HFF-Myc (cell line): ENCODE data around the gene SYNPO2.
"Not testable (repeated sequence)": the region's sequence is repeated elsewhere in the genome, so short reads cannot be mapped to it uniquely, and the experiment has no call there.

ENCODE experiments used
- DNase-seq: peaks from one replicate; pipeline ENCODE4 v3.0.0-alpha.2; 2011; ENCODE audit warnings: low read depth; ENCODE audit errors: extremely low read depth
- H3K4me3 ChIP-seq: replicated peaks from 2 replicates; pipeline ENCODE4 v1.5.1; 2011; ENCODE audit warnings: low read depth, mild to moderate bottlenecking, control low read depth, low read length
- TF ChIP-seq, protein P1 (sequence below): IDR thresholded peaks from 2 replicates; pipeline ENCODE4 v1.5.1; 2012; ENCODE audit warnings: mild to moderate bottlenecking, low read depth, low read length, control low read depth; ENCODE audit errors: missing control alignments

The SYNPO2 gene

DNA sequence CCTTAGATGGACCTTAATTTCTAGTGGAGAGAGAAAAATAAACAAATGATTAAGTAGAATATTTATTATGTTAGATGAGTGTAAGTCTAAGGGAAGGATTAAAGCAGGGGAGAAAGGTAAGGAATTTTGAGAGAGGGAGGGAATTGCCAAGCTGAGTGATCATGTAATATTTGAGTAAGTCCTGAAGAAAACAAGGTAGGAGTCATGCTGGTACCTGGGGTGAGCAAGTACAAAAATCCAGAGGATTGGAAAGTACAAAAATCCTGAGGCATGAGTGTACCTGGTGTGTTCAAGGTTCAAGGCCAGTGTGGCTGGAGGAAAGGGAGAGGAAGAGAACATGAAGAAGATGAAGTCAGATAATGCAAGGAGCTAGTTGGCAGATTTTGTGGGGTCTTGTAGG is 159.8 kb downstream of the SYNPO2 start:
- H3K4me3 ChIP-seq: no peak overlapping the region
- no peak for DNase-seq
- TF ChIP-seq, protein P1, sequence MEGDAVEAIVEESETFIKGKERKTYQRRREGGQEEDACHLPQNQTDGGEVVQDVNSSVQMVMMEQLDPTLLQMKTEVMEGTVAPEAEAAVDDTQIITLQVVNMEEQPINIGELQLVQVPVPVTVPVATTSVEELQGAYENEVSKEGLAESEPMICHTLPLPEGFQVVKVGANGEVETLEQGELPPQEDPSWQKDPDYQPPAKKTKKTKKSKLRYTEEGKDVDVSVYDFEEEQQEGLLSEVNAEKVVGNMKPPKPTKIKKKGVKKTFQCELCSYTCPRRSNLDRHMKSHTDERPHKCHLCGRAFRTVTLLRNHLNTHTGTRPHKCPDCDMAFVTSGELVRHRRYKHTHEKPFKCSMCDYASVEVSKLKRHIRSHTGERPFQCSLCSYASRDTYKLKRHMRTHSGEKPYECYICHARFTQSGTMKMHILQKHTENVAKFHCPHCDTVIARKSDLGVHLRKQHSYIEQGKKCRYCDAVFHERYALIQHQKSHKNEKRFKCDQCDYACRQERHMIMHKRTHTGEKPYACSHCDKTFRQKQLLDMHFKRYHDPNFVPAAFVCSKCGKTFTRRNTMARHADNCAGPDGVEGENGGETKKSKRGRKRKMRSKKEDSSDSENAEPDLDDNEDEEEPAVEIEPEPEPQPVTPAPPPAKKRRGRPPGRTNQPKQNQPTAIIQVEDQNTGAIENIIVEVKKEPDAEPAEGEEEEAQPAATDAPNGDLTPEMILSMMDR: no peak

DNA sequence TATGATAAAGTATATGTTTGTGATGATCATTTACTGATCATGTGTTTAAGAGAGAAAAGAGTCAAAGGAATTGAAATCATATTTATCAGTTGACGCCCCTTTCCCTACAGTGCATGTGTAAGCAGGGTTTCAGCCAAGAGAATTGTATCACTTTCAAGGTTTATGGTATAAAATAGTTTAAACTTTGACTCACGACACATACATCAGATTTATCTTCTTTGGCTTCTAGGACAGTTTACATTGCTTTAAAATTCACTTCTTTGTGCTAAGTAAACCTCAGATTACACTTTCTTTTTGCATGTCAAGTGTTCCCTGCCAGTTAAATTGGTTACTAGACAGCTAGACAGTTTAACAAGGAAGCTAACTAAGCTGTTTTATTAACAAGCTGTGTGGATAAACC is 160.7 kb downstream of the SYNPO2 start:
- DNase-seq: no peak
- no peak overlapping the region for H3K4me3 ChIP-seq
- TF ChIP-seq, protein P1: no peak

DNA sequence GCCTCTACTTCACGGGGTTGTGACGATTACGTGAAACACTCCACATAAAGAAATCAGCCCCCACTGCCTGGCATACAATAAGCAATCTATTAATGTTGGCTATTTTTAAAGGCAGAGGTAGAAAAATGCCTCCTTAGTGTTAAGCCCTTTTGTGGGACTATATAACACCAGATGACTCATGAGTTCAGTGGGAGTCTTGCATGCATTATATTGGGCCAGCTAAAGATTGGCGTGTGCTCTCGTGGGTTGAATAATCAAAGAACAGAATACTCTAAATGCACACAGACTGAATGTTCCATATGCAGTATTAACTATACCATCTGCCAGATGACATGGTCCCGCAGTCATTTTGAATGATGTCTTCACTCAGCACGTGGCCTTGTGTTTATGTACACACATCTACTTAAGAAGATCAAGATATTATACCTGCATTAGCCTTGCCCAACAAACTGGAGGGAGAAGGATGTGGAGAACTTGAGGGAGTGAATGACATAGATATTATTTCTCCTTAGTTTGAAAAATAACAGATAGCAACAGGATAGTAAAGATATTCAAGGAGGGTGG is 162.0 kb downstream of the SYNPO2 start:
- TF ChIP-seq, protein P1: no peak
- H3K4me3 ChIP-seq: no peak overlapping the region
- DNase-seq: no peak

DNA sequence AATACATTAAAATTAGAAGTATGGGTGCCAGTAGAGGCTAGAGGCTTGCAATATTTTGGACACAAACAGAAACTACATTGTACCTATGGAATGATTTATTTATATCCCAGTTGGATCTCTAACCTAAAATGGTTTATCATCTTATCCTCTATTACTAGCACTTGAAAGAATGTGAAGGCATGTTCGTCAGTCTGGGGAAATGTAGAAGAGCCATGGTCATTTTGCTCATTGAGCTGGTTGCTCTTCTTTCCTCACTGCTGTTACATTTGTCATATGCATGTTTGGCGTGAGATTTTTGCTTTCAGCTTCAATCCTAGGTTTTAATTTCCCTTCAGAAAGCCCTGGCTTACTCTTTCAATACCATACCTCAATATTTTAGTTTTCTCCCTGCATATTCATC is 164.6 kb downstream of the SYNPO2 start:
- no peak overlapping the region for H3K4me3 ChIP-seq
- TF ChIP-seq, protein P1: no peak
- no peak for DNase-seq

DNA sequence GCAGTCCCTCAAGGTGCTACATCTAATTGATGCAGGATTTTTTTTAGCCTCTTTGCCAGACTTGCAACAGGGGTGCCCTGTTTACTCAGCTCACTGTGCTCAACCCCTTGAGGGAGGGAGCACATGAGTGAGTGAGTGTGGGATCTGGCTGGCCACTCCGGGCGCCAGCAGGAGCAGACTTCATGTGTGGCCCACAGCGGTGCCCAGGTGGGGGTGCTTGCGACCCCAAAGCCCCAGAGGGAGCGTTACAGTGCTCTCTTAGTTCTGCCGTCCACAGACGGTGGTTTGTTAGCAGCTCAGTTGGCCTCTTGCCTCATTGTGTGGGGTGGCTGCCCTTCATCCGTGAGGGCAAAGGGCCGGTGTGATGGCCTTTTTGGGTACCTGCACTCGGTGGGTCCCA is 165.3 kb downstream of the SYNPO2 start:
- TF ChIP-seq, protein P1: no peak
- no peak for DNase-seq

DNA sequence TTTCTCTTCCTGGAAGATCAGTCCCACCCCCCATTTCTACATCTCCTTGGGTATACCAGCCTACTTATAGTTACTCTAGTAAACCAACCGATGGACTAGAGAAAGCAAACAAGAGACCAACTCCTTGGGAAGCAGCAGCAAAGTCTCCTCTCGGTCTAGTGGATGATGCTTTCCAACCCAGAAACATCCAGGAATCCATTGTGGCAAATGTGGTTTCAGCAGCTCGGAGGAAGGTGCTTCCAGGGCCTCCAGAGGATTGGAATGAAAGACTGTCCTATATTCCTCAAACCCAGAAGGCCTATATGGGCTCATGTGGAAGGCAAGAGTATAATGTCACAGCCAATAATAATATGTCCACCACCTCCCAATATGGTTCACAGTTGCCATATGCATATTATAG is 168.8 kb downstream of the SYNPO2 start:
- TF ChIP-seq, protein P1: no peak
- H3K4me3 ChIP-seq: no peak overlapping the region
- no peak for DNase-seq

More for the DNA sequence above, 165.3 kb downstream of the SYNPO2 start:
- H3K4me3 ChIP-seq: no peak overlapping the region

DNA sequence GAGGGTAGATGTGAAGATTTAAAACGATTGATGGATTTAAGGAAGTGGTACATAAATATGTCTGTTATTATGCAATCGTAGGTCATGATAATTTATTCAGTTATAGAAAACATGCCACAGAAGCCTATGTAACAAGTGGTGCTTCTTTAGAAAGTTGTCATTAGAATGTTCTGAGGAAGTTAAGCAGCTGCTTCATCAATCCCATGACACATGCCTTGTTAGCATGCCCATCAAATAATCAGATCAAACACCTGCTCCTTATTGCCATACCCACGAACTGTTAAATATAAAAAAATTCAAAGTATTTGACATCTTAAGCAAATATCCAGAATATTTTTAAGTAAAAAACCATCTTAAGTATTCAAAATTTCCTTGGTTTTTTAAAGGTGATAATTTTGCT is 170.6 kb downstream of the SYNPO2 start:
- TF ChIP-seq, protein P1: no peak
- no peak overlapping the region for H3K4me3 ChIP-seq
- no peak for DNase-seq

DNA sequence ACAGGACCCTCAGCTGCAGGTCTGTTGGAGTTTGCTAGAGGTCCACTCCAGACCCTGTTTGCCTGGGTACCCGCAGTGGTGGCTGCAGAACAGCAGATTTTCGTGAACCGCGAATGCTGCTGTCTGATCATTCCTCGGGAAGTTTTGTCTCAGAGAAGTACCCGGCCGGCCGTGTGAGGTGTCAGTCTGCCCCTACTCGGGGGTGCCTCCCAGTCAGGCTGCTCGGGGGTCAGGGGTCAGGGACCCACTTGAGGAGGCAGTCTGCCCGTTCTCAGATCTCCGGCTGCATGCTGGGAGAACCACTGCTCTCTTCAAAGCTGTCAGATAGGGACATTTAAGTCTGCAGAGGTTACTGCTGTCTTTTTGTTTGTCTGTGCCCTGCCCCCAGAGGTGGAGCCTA is 178.5 kb downstream of the SYNPO2 start:
- not testable (repeated sequence) for H3K4me3 ChIP-seq, DNase-seq

DNA sequence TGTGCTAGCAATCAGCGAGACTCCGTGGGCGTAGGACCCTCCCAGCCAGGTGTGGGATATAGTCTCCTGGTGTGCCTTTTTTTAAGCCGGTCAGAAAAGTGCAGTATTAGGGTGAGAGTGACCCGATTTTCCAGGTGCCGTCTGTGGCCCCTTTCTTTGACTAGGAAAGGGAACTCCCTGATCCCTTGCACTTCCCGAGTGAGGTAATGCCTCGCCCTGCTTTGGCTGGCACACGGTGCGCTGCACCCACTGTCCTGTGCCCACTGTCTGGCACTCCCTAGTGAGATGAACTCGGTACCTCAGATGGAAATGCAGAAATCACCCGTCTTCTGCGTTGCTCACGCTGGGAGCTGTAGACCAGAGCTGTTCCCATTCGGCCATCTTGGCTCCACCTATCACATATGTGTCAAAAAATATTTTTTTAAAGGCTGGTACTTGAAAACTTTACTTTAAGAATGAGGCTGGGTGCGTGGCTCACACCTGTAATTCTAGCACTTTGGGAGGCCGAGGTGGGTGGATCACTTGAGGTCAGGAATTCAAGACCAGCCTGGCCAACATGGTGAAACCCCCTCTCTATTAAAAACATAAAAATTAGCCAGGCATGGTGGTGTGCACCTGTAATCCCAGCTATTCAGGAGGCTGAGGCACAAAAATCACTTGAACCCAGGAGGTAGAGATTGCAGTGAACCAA is 179.2 kb downstream of the SYNPO2 start:
- not testable (repeated sequence) for DNase-seq, H3K4me3 ChIP-seq
